Measurements from ENCODE around the gene HAX1. TPM values are rescaled to one million over a fixed set of nuclear protein-coding genes. Genes with fewer than 3 reads are reported as not detected.

HAX1 gene
- total RNA-seq, 5 donors from 2014 or later (not counting 1 experiment from before 2014, with no cell fraction given) = 69.4 to 97.7 (median 92.5) TPM

Other genes starting within 250 kb of the HAX1 start
- under 1 TPM; 0.10 to 0.35 (median 0.18) TPM for gene NUP210L, start 117.6 kb upstream of the HAX1 start, total RNA-seq
- 100 to 1,000 TPM; 340 to 396 (median 363) TPM for gene TPM3, start 80.5 kb upstream of the HAX1 start, total RNA-seq
- gene CFAP141, start 66.3 kb upstream of the HAX1 start, total RNA-seq = not detected
- 100 to 1,000 TPM; 175 to 240 (median 192) TPM for gene UBAP2L, start 51.7 kb upstream of the HAX1 start, total RNA-seq
- not detected for gene AQP10, start 48.5 kb downstream of the HAX1 start, total RNA-seq
- 100 to 1,000 TPM; 142 to 172 (median 149) TPM for gene ATP8B2, start 52.9 kb downstream of the HAX1 start, total RNA-seq
- 10 to 100 TPM; 76.0 to 87.9 (median 80.8) TPM for gene IL6R, start 132.7 kb downstream of the HAX1 start, total RNA-seq
- gene TDRD10, start 229.6 kb downstream of the HAX1 start, total RNA-seq = not detected
- under 1 TPM in 3 of 5 donors, not detected in 2; 0.06 to 0.07 (median 0.06) TPM for gene SHE, start 229.8 kb downstream of the HAX1 start, total RNA-seq